SH-SY5Y (cell line): ENCODE results near the gene SIK2.

Experiments used
- GATA2 ChIP-seq: IDR thresholded peaks from 2 replicates; pipeline ENCODE4 v1.6.1; 2011; ENCODE audit warnings: mild to moderate bottlenecking, low read depth, low read length
- GATA3 ChIP-seq: IDR thresholded peaks from 2 replicates; pipeline ENCODE4 v1.6.1; 2011; ENCODE audit warnings: low read depth, mild to moderate bottlenecking, low read length, moderate library complexity

The SIK2 gene

DNA sequence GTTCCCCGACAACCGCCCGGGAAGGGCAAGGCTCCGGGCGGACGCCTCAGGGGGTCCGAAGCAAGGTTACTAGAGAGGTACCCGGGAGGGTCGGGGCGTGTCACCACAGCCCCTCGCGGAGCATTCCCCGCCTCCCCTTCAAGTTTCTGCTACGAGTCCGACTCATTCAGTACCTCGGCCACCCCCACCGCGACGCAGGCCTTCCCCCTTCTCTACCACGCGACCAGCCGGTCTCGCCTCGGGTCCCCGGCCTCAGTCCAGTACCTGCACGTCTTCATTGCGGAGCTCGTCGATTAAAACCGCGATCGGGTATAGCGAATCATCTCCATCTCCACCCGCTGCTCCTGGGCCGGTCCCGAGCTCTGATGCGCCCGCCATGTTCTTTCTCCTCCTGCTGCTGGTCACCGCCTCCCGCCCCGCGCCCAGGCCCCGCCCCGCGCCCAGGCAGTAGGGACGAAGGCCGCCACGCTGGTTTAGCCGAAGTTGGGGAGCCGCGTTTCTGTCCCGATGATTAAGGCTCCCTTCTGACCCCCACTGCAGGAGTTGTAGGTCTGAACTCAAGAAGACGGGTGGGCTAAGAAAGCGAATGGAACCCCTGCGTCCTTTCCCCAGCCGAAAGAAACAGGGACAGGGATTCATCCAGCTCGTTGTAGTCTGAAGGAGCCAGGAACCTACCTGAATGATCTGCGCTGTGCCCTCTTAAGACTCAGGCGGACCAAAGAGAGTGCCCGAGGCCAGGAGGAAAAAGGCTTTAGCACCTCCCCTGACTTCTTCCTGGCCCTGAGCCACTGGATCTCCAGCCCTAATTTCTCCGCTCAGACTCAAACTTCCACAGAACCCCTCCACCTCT, 164.0 kb downstream of the SIK2 start, which contains the start of gene PPP2R1B:
Gene PPP2R1B, minus strand, starts transcription at position 406 of the 850 bp plus-strand sequence. Its CDS starts 28 bp downstream, at position 378.
- TF ChIP-seq GATA3 (no peak), GATA2 (no peak)

DNA sequence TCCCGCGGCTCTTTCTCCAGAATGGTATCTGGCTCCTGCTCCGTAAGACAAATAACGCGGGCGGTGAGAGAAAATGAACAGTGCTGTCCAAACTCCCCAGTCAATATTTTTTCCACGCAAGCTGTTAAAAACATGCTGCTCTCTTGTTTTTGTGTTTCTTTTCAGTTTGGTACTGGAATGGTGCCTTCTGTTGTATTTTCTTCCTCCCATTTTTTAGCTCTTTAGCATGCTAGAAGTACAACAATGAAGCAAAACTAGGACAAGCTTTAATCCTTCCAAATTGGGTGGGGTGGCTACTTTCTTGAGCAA, 164.5 kb downstream of the SIK2 start:
- TF ChIP-seq GATA3 (no peak), GATA2 (no peak)

DNA sequence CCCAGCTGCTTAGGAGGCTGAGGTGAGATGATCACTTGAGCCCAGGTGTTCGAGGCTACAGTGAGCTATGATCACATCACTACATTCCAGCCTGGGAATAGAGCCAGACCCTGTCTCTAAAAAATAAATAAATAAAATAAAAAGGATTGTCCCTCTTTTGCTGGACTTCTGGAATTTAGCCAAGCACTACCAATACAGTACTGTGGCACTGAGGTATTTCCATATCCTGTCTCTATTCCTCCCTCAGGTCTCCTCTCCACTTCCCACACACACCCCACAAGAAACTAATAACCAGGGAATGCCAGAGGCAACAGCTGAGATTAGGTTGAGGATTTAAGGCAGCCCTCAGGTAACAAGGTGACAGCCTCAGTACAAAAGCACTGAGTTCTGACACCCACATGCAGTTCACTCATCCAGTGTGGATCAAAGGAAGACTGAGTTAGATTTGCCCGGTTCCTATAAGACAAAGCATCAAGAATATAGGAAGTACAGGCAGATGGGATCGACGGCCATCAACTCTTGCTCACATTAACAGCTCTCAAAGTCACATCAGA, 168.4 kb downstream of the SIK2 start:
- TF ChIP-seq GATA2: no peak
- TF ChIP-seq GATA3: no peak

DNA sequence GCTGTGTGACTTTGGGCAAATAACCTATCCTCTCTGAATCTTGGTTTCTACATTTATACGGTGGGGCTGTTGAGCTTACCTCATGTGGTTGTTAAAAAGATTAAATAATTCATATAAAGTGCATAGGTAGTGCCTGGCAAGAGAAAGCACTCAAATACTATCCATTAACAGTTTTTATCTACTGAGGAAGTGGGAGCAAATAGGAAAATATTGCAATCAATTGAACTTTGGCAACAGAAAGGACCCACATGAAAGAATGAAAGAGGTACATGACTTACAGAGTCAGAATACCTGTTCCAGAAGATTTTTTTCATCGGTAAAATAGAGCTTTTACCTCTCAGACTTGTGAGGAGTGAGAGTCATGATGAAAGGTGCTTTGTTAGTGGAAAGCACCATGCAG, 170.3 kb downstream of the SIK2 start:
- TF ChIP-seq GATA3: no peak
- TF ChIP-seq GATA2: no peak

DNA sequence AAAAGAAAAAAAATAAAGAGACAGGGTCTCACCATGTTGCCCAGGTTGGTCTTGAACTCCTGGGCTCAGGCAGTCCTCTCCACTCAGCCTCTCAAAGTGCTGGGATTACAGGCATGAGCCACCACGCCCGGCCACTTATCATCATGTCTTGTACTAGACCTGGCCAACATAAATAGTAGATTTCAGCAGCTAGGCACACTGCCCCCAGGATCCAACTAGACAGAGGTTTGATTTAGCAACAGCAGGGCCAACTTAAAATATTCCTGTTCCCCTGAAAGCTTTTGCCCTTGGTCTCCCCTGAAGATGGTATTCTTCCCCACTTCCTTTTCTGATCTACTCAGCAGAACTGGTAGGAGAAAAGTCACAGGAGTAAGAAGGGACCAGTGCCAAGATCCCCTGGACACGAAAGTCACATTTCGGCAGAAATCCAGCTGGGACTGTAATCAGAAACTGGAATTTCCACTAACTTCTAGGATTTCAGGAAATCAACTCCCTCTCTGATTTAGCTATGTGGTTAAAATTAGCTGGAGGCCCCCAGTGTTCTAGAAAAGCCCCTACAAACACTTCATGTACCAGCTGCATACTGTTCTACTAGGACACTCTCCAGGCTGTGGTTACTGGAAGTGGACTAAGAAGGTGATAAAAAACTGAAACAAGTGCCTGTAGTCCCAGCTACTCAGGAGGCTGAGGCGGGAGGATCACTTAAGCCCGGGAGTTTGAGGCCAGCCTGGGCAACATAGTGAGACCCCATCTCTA, 172.9 kb downstream of the SIK2 start:
- TF ChIP-seq GATA2 (no peak), GATA3 (no peak)

DNA sequence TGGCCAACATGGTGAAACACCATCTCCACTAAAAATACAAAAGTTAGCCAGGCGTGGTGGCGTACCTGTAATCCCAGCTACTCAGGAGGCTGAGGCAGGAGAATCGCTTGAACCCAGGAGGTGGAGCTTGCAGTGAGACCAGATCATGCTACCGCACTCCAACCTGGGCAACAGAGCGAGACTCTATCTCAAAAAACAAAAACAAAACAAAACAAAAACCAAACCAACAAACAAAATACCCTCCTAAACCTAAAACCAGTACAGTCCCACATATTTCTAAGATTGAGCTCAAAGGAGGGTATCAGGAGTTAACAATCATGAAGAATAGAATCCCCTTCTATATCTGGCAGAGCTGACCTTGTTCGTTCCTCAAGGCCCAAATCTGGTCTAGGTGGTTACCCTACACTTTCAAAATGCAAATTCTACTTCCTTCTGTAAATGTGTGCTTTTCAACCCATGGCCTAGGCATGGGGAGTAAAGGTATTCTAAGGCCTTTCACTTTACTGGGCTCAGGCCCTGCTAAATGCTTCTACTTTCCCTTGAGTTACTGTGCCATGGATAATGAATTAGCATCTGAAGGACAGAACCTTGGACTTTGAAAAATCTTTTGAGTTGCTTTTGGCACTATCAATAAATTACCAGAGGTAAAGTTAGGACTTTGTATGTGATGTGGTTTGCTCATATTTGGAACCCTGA, 174.3 kb downstream of the SIK2 start:
- TF ChIP-seq GATA2 (no peak), GATA3 (no peak)

DNA sequence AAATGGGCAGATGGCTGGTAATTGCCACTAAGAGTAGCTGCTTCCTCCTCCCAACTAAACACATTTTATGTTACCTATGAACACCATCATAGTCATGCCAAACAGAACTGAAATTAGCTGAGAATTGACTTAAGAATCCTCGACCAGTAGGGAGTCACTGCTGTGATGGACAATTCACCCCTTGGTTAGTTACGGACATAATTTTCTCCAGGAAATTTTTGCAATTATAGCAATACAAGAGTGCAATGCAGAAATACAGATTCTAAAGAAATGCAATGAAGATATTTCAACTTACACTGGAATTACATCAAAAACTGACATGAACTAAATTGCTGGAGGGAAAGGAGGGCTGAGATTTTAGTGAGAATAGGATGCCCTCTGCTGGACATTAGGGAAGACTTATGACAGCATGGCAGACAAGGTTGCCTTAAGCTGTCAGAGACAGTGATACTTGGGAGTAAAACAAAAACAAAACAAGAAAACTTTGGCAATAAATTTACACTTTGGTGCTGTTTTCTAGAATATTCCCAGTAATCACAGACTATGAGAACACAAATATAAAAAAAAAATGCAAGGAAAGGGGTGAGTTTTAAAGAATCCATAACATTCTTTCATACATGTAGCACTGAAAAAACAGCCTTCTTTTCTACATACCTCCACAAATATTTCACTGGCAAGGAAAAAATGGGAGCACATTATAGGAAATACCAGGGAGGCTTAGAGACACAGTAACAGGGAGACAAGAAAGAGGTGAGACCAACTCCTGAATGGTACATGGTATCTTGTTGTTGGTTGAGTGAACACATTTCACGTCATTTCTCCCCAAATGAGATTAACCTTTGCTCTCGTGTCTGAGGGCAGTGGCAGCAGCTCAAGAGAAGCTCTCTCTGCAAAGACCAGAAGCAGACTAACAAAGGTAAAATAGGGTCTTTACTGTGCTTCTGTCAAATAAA, 175.1 kb downstream of the SIK2 start:
- TF ChIP-seq GATA2: no peak
- TF ChIP-seq GATA3: no peak

DNA sequence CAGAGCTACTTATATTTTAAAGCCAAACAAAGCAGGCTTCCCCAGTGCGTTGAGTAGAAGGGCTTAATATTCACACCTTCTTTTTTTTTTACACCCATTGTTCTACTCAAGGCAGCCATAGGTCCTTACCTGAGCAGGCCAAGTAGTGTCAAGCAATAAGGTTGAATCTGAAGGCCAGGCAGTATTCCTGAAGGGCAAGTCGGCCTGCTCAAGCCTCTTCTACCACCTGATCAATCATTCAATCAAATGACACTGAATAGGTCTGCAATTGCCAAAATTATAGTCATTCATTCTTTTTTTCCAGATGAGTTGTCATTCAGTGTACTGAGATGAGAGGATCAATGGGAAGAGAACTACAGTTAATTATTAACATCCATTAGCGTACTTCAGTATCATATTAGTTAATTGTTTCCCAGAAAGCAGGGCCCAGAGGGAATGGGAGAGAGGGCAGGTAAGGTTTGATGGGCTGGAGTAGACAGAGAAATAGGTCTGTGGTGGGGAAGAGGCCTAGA, 175.9 kb downstream of the SIK2 start:
- TF ChIP-seq GATA3 (no peak), GATA2 (no peak)

DNA sequence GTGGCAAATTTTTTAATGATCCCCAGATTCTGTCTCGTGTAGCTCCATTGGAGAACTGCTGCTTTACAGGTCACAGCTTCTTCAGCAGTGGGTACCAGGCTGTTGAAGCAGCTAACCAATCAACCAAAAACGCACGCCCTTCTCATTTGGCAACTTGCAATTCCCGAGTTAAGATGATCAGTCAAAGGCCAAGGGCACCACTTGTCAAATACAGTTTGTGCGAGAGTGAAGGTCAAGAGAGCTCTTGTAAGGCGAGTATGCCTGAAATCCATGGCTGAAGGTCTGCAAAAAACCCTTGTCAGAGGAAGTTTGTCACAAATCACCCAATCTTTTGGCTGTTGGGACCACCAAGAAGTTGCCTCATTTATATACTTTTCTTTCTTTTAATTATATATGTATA, 176.9 kb downstream of the SIK2 start:
- TF ChIP-seq GATA2 (no peak), GATA3 (no peak)
